Astrocyte of the cerebellum (primary cell): ENCODE results near the gene WWOX.

Source experiments
- DNase-seq: peaks from one replicate; pipeline ENCODE4 v3.0.0-alpha.2; 2011; ENCODE audit warnings: low read depth
- H3K4me3 ChIP-seq: 2 replicates; pipeline ENCODE4 v1.5.1; 2011; ENCODE audit warnings: mild to moderate bottlenecking, low read depth, low read length, moderate library complexity
- in situ Hi-C: cut with HindIII; loops from 2 replicates; pipeline ENCODE4 v1.10.0; 2017; ENCODE audit warnings: low sequenced_read_pairs
- TF ChIP-seq, protein P1 (sequence below): IDR thresholded peaks from 2 replicates; pipeline ENCODE4 v1.5.1; 2012; ENCODE audit warnings: low read length, low read depth, moderate library complexity, mild to moderate bottlenecking; ENCODE audit errors: missing control alignments

Gene WWOX

DNA sequence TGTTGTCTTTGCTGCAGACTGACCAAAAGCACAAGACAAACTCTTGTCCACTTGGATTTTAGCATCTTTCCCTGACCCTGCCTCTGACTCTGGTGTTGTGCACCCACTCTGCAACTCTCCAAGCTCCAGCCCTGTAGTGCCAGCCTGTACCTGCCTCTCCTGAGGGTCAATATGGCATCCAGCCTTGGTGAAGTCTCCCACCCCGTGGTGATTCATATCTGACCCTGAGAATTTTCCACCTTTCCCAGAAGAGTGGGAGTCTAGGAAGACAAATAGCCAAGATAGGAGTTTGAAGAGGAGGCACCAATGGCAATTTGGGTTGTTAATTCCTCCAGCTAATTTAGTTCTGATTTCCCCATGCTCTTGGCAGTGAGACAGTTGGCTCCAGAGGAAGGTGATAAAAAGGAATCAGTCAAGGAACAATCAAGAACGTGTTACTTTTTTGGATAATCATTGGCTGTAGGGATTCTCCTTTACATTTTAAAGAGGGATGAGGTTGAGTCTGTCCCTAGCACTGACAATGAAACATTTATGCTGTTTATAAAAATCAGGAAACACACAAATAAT is 1085.1 kb downstream of the WWOX start:
- DNase-seq: no peak
- TF ChIP-seq, protein P1, sequence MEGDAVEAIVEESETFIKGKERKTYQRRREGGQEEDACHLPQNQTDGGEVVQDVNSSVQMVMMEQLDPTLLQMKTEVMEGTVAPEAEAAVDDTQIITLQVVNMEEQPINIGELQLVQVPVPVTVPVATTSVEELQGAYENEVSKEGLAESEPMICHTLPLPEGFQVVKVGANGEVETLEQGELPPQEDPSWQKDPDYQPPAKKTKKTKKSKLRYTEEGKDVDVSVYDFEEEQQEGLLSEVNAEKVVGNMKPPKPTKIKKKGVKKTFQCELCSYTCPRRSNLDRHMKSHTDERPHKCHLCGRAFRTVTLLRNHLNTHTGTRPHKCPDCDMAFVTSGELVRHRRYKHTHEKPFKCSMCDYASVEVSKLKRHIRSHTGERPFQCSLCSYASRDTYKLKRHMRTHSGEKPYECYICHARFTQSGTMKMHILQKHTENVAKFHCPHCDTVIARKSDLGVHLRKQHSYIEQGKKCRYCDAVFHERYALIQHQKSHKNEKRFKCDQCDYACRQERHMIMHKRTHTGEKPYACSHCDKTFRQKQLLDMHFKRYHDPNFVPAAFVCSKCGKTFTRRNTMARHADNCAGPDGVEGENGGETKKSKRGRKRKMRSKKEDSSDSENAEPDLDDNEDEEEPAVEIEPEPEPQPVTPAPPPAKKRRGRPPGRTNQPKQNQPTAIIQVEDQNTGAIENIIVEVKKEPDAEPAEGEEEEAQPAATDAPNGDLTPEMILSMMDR: no peak
- in situ Hi-C loops: no loop called here
- no peak overlapping the region for H3K4me3 ChIP-seq

DNA sequence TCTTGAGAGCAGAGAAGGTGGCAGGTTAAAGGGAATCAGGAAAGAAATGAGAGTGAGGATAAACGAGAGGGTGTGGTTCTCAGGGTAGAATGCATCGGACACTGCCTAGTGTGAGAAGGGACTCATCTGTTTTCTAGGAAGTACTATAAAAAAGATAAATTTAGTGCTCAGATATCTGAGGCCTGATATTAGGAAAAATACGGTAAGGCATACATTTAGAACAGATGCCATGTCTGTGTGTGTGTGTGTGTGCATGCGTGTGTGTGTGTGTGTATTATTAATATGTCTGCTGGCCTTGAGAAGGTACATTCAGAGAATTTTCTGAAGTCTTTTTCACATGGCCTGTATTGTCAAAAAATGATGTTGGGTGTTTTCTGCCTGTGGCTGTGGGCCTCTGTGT is 1086.3 kb downstream of the WWOX start:
- no peak overlapping the region for H3K4me3 ChIP-seq
- in situ Hi-C loops: no loop called here
- no peak for DNase-seq
- TF ChIP-seq, protein P1: no peak

- H3K4me3 ChIP-seq: no peak overlapping the region
- DNase-seq: no peak
- in situ Hi-C loops: no loop called here
- TF ChIP-seq, protein P1: no peak
Observed at GRCh38 chr16:79186196-79186595, 1086.7 kb downstream of the WWOX start.

DNA sequence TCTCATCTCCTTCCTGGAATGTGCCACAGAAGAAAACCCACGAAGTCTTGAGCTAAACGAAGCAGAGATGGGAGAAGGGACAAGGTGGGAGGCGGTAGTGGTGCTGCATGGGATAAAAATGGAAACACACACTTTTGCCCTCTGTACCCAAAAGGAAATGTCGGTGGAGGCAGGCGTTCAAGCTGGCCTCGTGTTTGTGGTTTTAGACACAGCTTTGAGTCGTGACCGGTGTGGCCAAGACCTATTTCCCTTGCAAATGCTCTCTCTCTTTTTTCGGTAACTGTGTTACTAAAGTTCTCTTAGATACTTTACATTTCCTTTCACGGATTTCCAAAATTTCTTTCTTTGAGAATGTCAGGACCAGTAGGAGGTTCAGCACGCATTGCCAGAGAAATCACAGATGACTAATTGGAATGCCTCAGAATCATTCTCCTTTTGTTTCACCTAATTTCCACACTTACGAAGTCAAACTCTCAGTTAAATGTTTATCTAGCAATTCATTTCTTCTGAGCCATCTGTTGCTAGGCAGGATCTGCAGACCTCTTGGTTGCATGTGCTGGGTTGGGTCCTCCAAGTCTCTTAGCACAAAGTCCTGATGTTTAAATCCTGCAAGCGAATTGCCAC is 1088.8 kb downstream of the WWOX start:
- no peak for DNase-seq
- in situ Hi-C loops: no loop called here
- TF ChIP-seq, protein P1: no peak
- H3K4me3 ChIP-seq: no peak overlapping the region

GRCh38 chr16:79188739-79189122 is 1089.3 kb downstream of the WWOX start:
- H3K4me3 ChIP-seq: no peak overlapping the region
- TF ChIP-seq, protein P1: no peak
- no peak for DNase-seq
- in situ Hi-C loops: no loop called here

DNA sequence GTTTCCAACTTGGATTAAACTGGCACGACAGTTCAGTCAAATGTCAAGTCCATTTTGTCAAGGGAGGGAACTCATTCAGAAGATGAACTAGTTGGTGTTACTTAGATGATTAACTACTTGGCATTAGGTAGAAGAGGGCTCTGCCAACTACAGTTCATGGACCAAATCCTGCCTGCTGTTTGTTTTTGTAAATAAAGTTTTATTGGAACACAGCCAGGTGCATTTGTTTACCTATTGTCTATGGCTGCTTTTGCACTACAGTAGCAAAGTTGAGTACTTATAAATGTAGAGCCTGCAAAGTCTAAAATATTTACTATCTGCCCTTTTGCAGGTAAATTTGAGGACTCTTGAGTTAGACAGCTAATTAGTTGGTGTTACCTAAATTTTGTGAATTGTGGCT is 1091.1 kb downstream of the WWOX start:
- in situ Hi-C loops: no loop called here
- TF ChIP-seq, protein P1: no peak

More for the DNA sequence above, 1091.1 kb downstream of the WWOX start:
- no peak for DNase-seq
- H3K4me3 ChIP-seq: no peak overlapping the region
